Tibial artery (tissue), 4 donors: ENCODE results near the gene PKP4.

Experiments
- DNase-seq, 2 donors: peaks; one replicate each; pipeline ENCODE4 v3.0.0-alpha.2; 2019
- H3K27ac ChIP-seq, 2 donors: fragments of 200-600 bp; sonication (generic) in 1 of 2; 1 replicate in 1 of 2; 2 replicates in 1 of 2; pipeline ENCODE4 v1.5.1; 2018 to 2019; ENCODE audit warnings: mild to moderate bottlenecking in 1 of 2
- H3K27me3 ChIP-seq, 2 donors: fragments of 200-600 bp; sonication (generic) in 1 of 2; one replicate each; pipeline versions ENCODE4 v1.5.1 to v1.6.0; 2016 to 2019
- H3K36me3 ChIP-seq, 3 donors: fragments of 200-600 bp; sonication (generic) in 2 of 3; one replicate each; pipeline ENCODE4 v1.5.1; 2016 to 2019; ENCODE audit warnings: mild to moderate bottlenecking in 2 of 3
- H3K4me1 ChIP-seq, 4 donors: fragments of 200-600 bp; sonication (generic) in 2 of 4; 1 replicate in 3 of 4; 2 replicates in 1 of 4; pipeline ENCODE4 v1.5.1; 2016 to 2019
- H3K4me3 ChIP-seq, 2 donors: fragments of 200-600 bp; sonication (generic) in 1 of 2; 1 replicate in 1 of 2; 2 replicates in 1 of 2; pipeline ENCODE4 v1.5.1; 2018 to 2019; ENCODE audit warnings: mild to moderate bottlenecking in 2 of 2
- H3K9me3 ChIP-seq, 3 donors: fragments of 200-600 bp; sonication (generic) in 1 of 3; one replicate each; pipeline ENCODE4 v1.5.1; 2016 to 2019
- intact Hi-C: fragments of 100-400 bp; cut with DNase I; formaldehyde crosslinking; loops from one replicate; pipeline ENCODE4 v1.15.0; 2023; ENCODE audit warnings: low total_unique reads
- TF ChIP-seq, protein P1 (sequence below), 2 experiments: fragments of 200-600 bp in 1 of 2; fragments of 450-650 bp in 1 of 2; IDR thresholded peaks; one replicate each; pipeline ENCODE4 v1.5.1; 2017 to 2019; ENCODE audit warnings: antibody characterized with exemption in 2 of 2, mild to moderate bottlenecking in 1 of 2, moderate library complexity in 1 of 2

Gene PKP4

DNA sequence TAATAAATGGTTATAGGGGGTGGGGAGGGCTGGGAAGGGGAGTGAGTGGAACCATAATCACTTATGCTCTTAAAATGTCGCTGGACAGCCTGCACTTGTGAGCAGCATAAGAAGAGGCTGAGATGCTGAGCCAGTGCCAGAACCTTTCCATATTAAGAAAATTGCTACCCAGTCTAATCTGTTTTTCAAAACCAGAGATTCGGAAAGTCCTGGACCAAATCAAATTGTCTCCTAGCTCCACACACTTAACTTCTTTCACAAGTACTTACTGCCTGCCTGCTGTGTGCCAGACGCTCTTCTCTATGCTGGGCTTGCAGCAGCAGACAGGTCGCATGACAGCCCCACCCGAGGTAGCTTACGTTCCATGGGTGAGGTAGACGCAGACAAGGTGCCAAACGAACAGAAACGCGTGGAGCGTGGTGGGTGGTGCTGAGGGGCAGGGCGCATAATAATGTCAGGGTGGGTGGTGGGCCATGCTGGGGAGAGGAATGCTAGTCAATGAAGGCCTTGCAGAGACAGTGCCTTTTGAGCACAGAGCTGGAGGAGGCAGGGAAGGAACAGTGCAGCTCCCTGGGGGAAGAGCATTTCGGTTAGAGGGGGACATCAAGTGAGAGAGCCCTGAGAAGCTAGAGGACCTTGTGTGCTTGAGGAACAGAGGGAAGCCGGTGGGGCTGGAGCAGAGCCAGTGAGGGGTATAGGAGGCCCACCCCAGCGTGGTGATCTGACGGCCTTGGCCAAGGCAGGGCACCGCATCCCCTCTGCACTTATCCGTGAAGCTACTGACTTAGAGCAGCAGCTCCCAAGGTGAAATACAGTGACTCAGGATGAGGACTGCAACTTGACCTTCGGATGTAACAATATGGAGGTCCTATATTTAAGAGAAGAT, 214.9 kb downstream of the PKP4 start:
- H3K4me3 ChIP-seq: no peak overlapping the region
- H3K4me1 ChIP-seq: no peaks in the 10 kb centered on the region
- H3K9me3 ChIP-seq: no peaks in the 10 kb centered on the region
- no peaks in the 10 kb centered on the region for H3K27me3 ChIP-seq
- TF ChIP-seq, protein P1, sequence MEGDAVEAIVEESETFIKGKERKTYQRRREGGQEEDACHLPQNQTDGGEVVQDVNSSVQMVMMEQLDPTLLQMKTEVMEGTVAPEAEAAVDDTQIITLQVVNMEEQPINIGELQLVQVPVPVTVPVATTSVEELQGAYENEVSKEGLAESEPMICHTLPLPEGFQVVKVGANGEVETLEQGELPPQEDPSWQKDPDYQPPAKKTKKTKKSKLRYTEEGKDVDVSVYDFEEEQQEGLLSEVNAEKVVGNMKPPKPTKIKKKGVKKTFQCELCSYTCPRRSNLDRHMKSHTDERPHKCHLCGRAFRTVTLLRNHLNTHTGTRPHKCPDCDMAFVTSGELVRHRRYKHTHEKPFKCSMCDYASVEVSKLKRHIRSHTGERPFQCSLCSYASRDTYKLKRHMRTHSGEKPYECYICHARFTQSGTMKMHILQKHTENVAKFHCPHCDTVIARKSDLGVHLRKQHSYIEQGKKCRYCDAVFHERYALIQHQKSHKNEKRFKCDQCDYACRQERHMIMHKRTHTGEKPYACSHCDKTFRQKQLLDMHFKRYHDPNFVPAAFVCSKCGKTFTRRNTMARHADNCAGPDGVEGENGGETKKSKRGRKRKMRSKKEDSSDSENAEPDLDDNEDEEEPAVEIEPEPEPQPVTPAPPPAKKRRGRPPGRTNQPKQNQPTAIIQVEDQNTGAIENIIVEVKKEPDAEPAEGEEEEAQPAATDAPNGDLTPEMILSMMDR (IDR thresholded peaks at IDR 0.05): no peak
- DNase-seq: no peak
- H3K27ac ChIP-seq: no peak overlapping the region
- intact Hi-C loops: no loop called here
- H3K36me3 ChIP-seq: peaks cover 24 to 53% (median 43%) of the 10 kb centered on the region in 3 donors

GRCh38 chr2:158676295-158676694, 219.5 kb downstream of the PKP4 start:
- Histone ChIP-seq H3K27ac (no peak overlapping the region), H3K36me3 (peaks cover 47 to 84% (median 58%) of the 10 kb centered on the region in 3 donors), H3K4me1 (no peaks in the 10 kb centered on the region), H3K4me3 (no peak overlapping the region), H3K9me3 (no peaks in the 10 kb centered on the region), H3K27me3 (no peaks in the 10 kb centered on the region)
- DNase-seq: no peak
- TF ChIP-seq, protein P1 (IDR thresholded peaks at IDR 0.05): no peak
- intact Hi-C loops: no loop called here

DNA sequence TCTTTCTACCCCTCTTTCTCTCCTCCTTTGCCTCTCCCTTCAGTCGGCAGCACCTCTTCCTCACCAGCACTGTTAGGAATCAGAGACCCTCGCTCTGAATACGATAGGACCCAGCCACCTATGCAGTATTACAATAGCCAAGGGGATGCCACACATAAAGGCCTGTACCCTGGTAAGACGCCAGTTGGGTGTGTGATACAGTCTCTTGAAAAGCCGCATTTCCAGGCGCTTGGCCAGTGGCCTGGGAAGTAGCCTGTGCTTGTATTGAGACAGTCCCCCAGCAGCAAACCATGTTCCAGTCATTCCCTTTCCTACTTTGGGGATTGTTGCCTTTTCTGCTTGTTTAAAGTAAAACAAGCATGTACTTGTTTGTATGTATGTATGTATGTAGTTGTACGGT, 219.9 kb downstream of the PKP4 start:
- no peaks in the 10 kb centered on the region for H3K4me1 ChIP-seq
- H3K9me3 ChIP-seq: no peaks in the 10 kb centered on the region
- TF ChIP-seq, protein P1 (IDR thresholded peaks at IDR 0.05): no peak
- H3K4me3 ChIP-seq: no peak overlapping the region
- no peak for DNase-seq
- no peak overlapping the region for H3K27ac ChIP-seq
- intact Hi-C loops: no loop called here
- peaks cover 48 to 84% (median 58%) of the 10 kb centered on the region in 3 donors for H3K36me3 ChIP-seq
- no peaks in the 10 kb centered on the region for H3K27me3 ChIP-seq

GRCh38 chr2:158677542-158677941, 220.8 kb downstream of the PKP4 start:
- intact Hi-C loops: no loop called here
- H3K36me3 ChIP-seq: peaks cover 48 to 80% (median 58%) of the 10 kb centered on the region in 3 donors

DNA sequence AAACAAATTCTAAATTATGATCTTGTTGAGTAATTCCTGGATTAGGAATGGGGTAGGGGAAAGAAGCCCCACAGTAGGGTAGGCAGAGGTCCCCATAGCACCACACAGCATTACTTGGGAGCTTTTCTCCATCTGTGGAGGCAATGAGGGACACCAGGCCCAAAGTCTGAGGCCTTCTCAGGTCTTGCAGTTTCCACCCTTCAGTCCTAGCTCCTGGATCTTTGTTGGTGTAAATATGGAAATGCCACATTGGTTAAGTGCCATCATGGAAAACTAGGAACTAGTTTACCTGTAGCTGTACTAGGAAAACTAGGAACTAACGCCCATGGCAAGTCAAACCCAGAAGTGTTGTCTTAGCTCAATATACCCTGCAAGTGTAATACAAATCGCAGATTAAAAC, 225.1 kb downstream of the PKP4 start:
- no peaks in the 10 kb centered on the region for H3K27me3 ChIP-seq
- TF ChIP-seq, protein P1 (IDR thresholded peaks at IDR 0.05): no peak
- H3K4me3 ChIP-seq: no peak overlapping the region
- DNase-seq: no peak
- no peaks in the 10 kb centered on the region for H3K4me1 ChIP-seq
- H3K36me3 ChIP-seq: peaks cover 22 to 40% (median 30%) of the 10 kb centered on the region in 3 donors
- intact Hi-C loops: no loop called here
- H3K27ac ChIP-seq: no peak overlapping the region
- H3K9me3 ChIP-seq: no peaks in the 10 kb centered on the region

More at GRCh38 chr2:158677542-158677941, 220.8 kb downstream of the PKP4 start:
- no peaks in the 10 kb centered on the region for H3K27me3 ChIP-seq
- TF ChIP-seq, protein P1 (IDR thresholded peaks at IDR 0.05): no peak
- H3K4me1 ChIP-seq: no peaks in the 10 kb centered on the region
- H3K4me3 ChIP-seq: no peak overlapping the region
- H3K27ac ChIP-seq: no peak overlapping the region
- H3K9me3 ChIP-seq: no peaks in the 10 kb centered on the region
- DNase-seq: no peak
